Lower leg skin (tissue), 3 donors: ENCODE measurements around the gene PRPF31.

ENCODE experiments used
- CTCF ChIP-seq, 3 donors: fragments of 450-650 bp; IDR thresholded peaks; one replicate each; pipeline ENCODE4 v1.5.1; 2016; ENCODE audit warnings: antibody characterized with exemption in 3 of 3, mild to moderate bottlenecking in 3 of 3, moderate library complexity in 2 of 3
- POLR2A ChIP-seq, 2 donors: fragments of 450-650 bp; IDR thresholded peaks; one replicate each; pipeline ENCODE4 v1.6.1; 2016 to 2017; ENCODE audit warnings: antibody characterized with exemption in 2 of 2, mild to moderate bottlenecking in 1 of 2, moderate library complexity in 1 of 2

GRCh38 chr19:54077334-54077733 is 38.2 kb upstream of the PRPF31 start:
- TF ChIP-seq CTCF (IDR thresholded peaks at IDR 0.05) (no peak), POLR2A (IDR thresholded peaks at IDR 0.05) (no peak)
